ENCODE data around the gene TNPO1.

Gene TNPO1

GRCh38 chr5:72884892-72885291 is 68.4 kb downstream of the TNPO1 start:
- no CpG with 5 or more reads among the region's 1 CpG for WGBS, 2 experiments (ENCODE audit: insufficient coverage in 2 of 2)
- peaks cover 94% of the 10 kb centered on the region for H3K36me3 ChIP-seq (ENCODE audit: control insufficient read depth, insufficient read depth, low read length)
- H3K9me3 ChIP-seq (ENCODE audit: control insufficient read depth, low read length), result no peaks in the 10 kb centered on the region
- no peak overlapping the region for H3K27ac ChIP-seq (ENCODE audit: low read depth, low read length, severe bottlenecking)
- no peaks in the 10 kb centered on the region for H3K4me1 ChIP-seq (ENCODE audit: control insufficient read depth, insufficient read depth, low read length, poor library complexity, severe bottlenecking)
- no peak overlapping the region for H3K4me3 ChIP-seq (ENCODE audit: extremely low read depth, insufficient read depth, low read length, poor library complexity, severe bottlenecking)

- Histone ChIP-seq H3K27ac (ENCODE audit: low read depth, low read length, severe bottlenecking) (no peak overlapping the region), H3K9me3 (ENCODE audit: control insufficient read depth, low read length) (no peaks in the 10 kb centered on the region), H3K4me3 (ENCODE audit: extremely low read depth, insufficient read depth, low read length, poor library complexity, severe bottlenecking) (no peak overlapping the region), H3K4me1 (ENCODE audit: control insufficient read depth, insufficient read depth, low read length, poor library complexity, severe bottlenecking) (no peaks in the 10 kb centered on the region), H3K36me3 (ENCODE audit: control insufficient read depth, insufficient read depth, low read length) (peaks cover 94% of the 10 kb centered on the region)
- WGBS, 2 experiments (ENCODE audit: insufficient coverage in 2 of 2), result 100% methylated on average over 2 of the region's 4 CpGs
Measured at GRCh38 chr5:72885824-72886223, 69.4 kb downstream of the TNPO1 start.

- no peak overlapping the region for H3K4me3 ChIP-seq (ENCODE audit: extremely low read depth, insufficient read depth, low read length, poor library complexity, severe bottlenecking)
- H3K36me3 ChIP-seq (ENCODE audit: control insufficient read depth, insufficient read depth, low read length), result peaks cover 92% of the 10 kb centered on the region
- H3K9me3 ChIP-seq (ENCODE audit: control insufficient read depth, low read length), result no peaks in the 10 kb centered on the region
- WGBS, 2 experiments (ENCODE audit: insufficient coverage in 2 of 2), result 100% methylated on average over 1 of the region's 2 CpGs
- no peaks in the 10 kb centered on the region for H3K4me1 ChIP-seq (ENCODE audit: control insufficient read depth, insufficient read depth, low read length, poor library complexity, severe bottlenecking)
- H3K27ac ChIP-seq (ENCODE audit: low read depth, low read length, severe bottlenecking), result no peak overlapping the region
Measured at GRCh38 chr5:72888595-72888994, 72.1 kb downstream of the TNPO1 start.

- H3K4me3 ChIP-seq (ENCODE audit: extremely low read depth, insufficient read depth, low read length, poor library complexity, severe bottlenecking), result no peak overlapping the region
- no peaks in the 10 kb centered on the region for H3K9me3 ChIP-seq (ENCODE audit: control insufficient read depth, low read length)
- H3K36me3 ChIP-seq (ENCODE audit: control insufficient read depth, insufficient read depth, low read length), result peaks cover 93% of the 10 kb centered on the region
- no peak overlapping the region for H3K27ac ChIP-seq (ENCODE audit: low read depth, low read length, severe bottlenecking)
- WGBS, 2 experiments (ENCODE audit: insufficient coverage in 2 of 2), result no CpG with 5 or more reads among the region's 5 CpGs
- H3K4me1 ChIP-seq (ENCODE audit: control insufficient read depth, insufficient read depth, low read length, poor library complexity, severe bottlenecking), result no peaks in the 10 kb centered on the region
Measured at GRCh38 chr5:72889324-72889723, 72.9 kb downstream of the TNPO1 start.

- 100% methylated on average over 3 to 4 of the region's 4 CpGs for WGBS, 2 experiments (ENCODE audit: insufficient coverage in 2 of 2)
- no peak overlapping the region for H3K27ac ChIP-seq (ENCODE audit: low read depth, low read length, severe bottlenecking)
- H3K9me3 ChIP-seq (ENCODE audit: control insufficient read depth, low read length), result no peaks in the 10 kb centered on the region
- H3K4me3 ChIP-seq (ENCODE audit: extremely low read depth, insufficient read depth, low read length, poor library complexity, severe bottlenecking), result no peak overlapping the region
- H3K36me3 ChIP-seq (ENCODE audit: control insufficient read depth, insufficient read depth, low read length), result peaks cover 91% of the 10 kb centered on the region
- H3K4me1 ChIP-seq (ENCODE audit: control insufficient read depth, insufficient read depth, low read length, poor library complexity, severe bottlenecking), result no peaks in the 10 kb centered on the region
Measured at GRCh38 chr5:72892846-72893245, 76.4 kb downstream of the TNPO1 start.

- Histone ChIP-seq H3K4me1 (ENCODE audit: control insufficient read depth, insufficient read depth, low read length, poor library complexity, severe bottlenecking) (no peaks in the 10 kb centered on the region), H3K9me3 (ENCODE audit: control insufficient read depth, low read length) (no peaks in the 10 kb centered on the region), H3K4me3 (ENCODE audit: extremely low read depth, insufficient read depth, low read length, poor library complexity, severe bottlenecking) (no peak overlapping the region), H3K27ac (ENCODE audit: low read depth, low read length, severe bottlenecking) (no peak overlapping the region), H3K36me3 (ENCODE audit: control insufficient read depth, insufficient read depth, low read length) (peaks cover 80% of the 10 kb centered on the region)
- no CpG with 5 or more reads among the region's 2 CpGs for WGBS, 2 experiments (ENCODE audit: insufficient coverage in 2 of 2)
Measured at GRCh38 chr5:72895758-72896157, 79.3 kb downstream of the TNPO1 start.

- no peaks in the 10 kb centered on the region for H3K9me3 ChIP-seq (ENCODE audit: control insufficient read depth, low read length)
- H3K36me3 ChIP-seq (ENCODE audit: control insufficient read depth, insufficient read depth, low read length), result peaks cover 81% of the 10 kb centered on the region
- no peaks in the 10 kb centered on the region for H3K4me1 ChIP-seq (ENCODE audit: control insufficient read depth, insufficient read depth, low read length, poor library complexity, severe bottlenecking)
- no peak overlapping the region for H3K4me3 ChIP-seq (ENCODE audit: extremely low read depth, insufficient read depth, low read length, poor library complexity, severe bottlenecking)
- H3K27ac ChIP-seq (ENCODE audit: low read depth, low read length, severe bottlenecking), result no peak overlapping the region
Measured at GRCh38 chr5:72906806-72907205, 90.3 kb downstream of the TNPO1 start.

GRCh38 chr5:72908664-72909063 is 92.2 kb downstream of the TNPO1 start:
- Histone ChIP-seq H3K9me3 (ENCODE audit: control insufficient read depth, low read length) (no peaks in the 10 kb centered on the region), H3K27ac (ENCODE audit: low read depth, low read length, severe bottlenecking) (no peak overlapping the region), H3K4me3 (ENCODE audit: extremely low read depth, insufficient read depth, low read length, poor library complexity, severe bottlenecking) (no peak overlapping the region), H3K4me1 (ENCODE audit: control insufficient read depth, insufficient read depth, low read length, poor library complexity, severe bottlenecking) (no peaks in the 10 kb centered on the region), H3K36me3 (ENCODE audit: control insufficient read depth, insufficient read depth, low read length) (peaks cover 80% of the 10 kb centered on the region)
- no CpG with 5 or more reads among the region's 6 CpGs for WGBS, 2 experiments (ENCODE audit: insufficient coverage in 2 of 2)

GRCh38 chr5:72917371-72917776 is 100.9 kb downstream of the TNPO1 start:
- Histone ChIP-seq H3K4me1 (ENCODE audit: control insufficient read depth, insufficient read depth, low read length, poor library complexity, severe bottlenecking) (no peaks in the 10 kb centered on the region), H3K9me3 (ENCODE audit: control insufficient read depth, low read length) (no peaks in the 10 kb centered on the region), H3K4me3 (ENCODE audit: extremely low read depth, insufficient read depth, low read length, poor library complexity, severe bottlenecking) (no peak overlapping the region), H3K36me3 (ENCODE audit: control insufficient read depth, insufficient read depth, low read length) (peaks cover 9% of the 10 kb centered on the region), H3K27ac (ENCODE audit: low read depth, low read length, severe bottlenecking) (no peak overlapping the region)
- WGBS, 2 experiments (ENCODE audit: insufficient coverage in 2 of 2), result 94 to 100% methylated on average over 1 of the region's 1 CpG

GRCh38 chr5:72920690-72921502 is 104.4 kb downstream of the TNPO1 start:
- Histone ChIP-seq H3K9me3 (ENCODE audit: control insufficient read depth, low read length) (no peaks in the 10 kb centered on the region), H3K4me3 (ENCODE audit: extremely low read depth, insufficient read depth, low read length, poor library complexity, severe bottlenecking) (no peak overlapping the region), H3K36me3 (ENCODE audit: control insufficient read depth, insufficient read depth, low read length) (peaks cover 3% of the 10 kb centered on the region), H3K4me1 (ENCODE audit: control insufficient read depth, insufficient read depth, low read length, poor library complexity, severe bottlenecking) (no peaks in the 10 kb centered on the region), H3K27ac (ENCODE audit: low read depth, low read length, severe bottlenecking) (no peak overlapping the region)
- 33% methylated on average over 1 of the region's 4 CpGs; no CpG with 5 or more reads in 1 of the 2 experiments for WGBS, 2 experiments (ENCODE audit: insufficient coverage in 2 of 2)

GRCh38 chr5:72921886-72922285 is 105.4 kb downstream of the TNPO1 start:
- Histone ChIP-seq H3K9me3 (ENCODE audit: control insufficient read depth, low read length) (no peaks in the 10 kb centered on the region), H3K4me3 (ENCODE audit: extremely low read depth, insufficient read depth, low read length, poor library complexity, severe bottlenecking) (no peak overlapping the region), H3K36me3 (ENCODE audit: control insufficient read depth, insufficient read depth, low read length) (peaks cover 3% of the 10 kb centered on the region), H3K27ac (ENCODE audit: low read depth, low read length, severe bottlenecking) (no peak overlapping the region), H3K4me1 (ENCODE audit: control insufficient read depth, insufficient read depth, low read length, poor library complexity, severe bottlenecking) (no peaks in the 10 kb centered on the region)
- 100% methylated on average over 1 of the region's 2 CpGs; no CpG with 5 or more reads in 1 of the 2 experiments for WGBS, 2 experiments (ENCODE audit: insufficient coverage in 2 of 2)
